Prostate gland (tissue), 2 donors: ENCODE data around the gene ONECUT3. TPM values are rescaled to one million over a fixed set of nuclear protein-coding genes. Genes with fewer than 3 reads are reported as not detected.

Experiments used
- DNase-seq: peaks from one replicate; pipeline ENCODE4 v3.0.0-alpha.2; 2019; ENCODE audit warnings: low spot score
- H3K27ac ChIP-seq, 2 donors: fragments of 200-600 bp; sonication (generic); 2 replicates each; pipeline ENCODE4 v1.5.1; 2017 to 2019
- H3K27me3 ChIP-seq: fragments of 200-600 bp; sonication (generic); replicated peaks from 2 replicates; pipeline ENCODE4 v1.5.1; 2019; ENCODE audit not compliant: insufficient read depth
- H3K36me3 ChIP-seq, 2 donors: fragments of 200-600 bp; sonication (generic); 1 replicate in 1 of 2; 2 replicates in 1 of 2; pipeline versions ENCODE4 v1.5.1 to v1.8.1; 2017 to 2019
- H3K4me1 ChIP-seq: fragments of 200-600 bp; sonication (generic); replicated peaks from 2 replicates; pipeline ENCODE4 v1.5.1; 2019
- H3K4me3 ChIP-seq, 2 donors: fragments of 200-600 bp; sonication (generic); 2 replicates each; pipeline ENCODE4 v1.5.1; 2017 to 2019
- H3K9me3 ChIP-seq: fragments of 200-600 bp; sonication (generic); 2 replicates; pipeline ENCODE4 v1.5.1; 2017
- CTCF ChIP-seq, 4 experiments: fragments of 200-600 bp in 2 of 4; fragments of 450-650 bp in 2 of 4; sonication (generic) in 2 of 4; IDR thresholded peaks; 1 replicate in 3 of 4; 2 replicates in 1 of 4; pipeline ENCODE4 v1.5.1; 2016 to 2019; ENCODE audit warnings: antibody characterized with exemption in 4 of 4, mild to moderate bottlenecking in 2 of 4, moderate library complexity in 2 of 4
- POLR2A ChIP-seq: fragments of 450-650 bp; IDR thresholded peaks from one replicate; pipeline ENCODE4 v1.6.1; 2016; ENCODE audit warnings: antibody characterized with exemption, mild to moderate bottlenecking
- POLR2AphosphoS5 ChIP-seq: sonication (generic); formaldehyde crosslinking; IDR thresholded peaks from one replicate; pipeline ENCODE4 v1.6.1; 2017; ENCODE audit warnings: antibody characterized with exemption
- WGBS: methylation state at CpG from one replicate; pipeline ENCODE4 v1.1.5; 2018; 5-methylcytosine and 5-hydroxymethylcytosine counted together
- intact Hi-C: fragments of 100-400 bp; cut with DNase I; formaldehyde crosslinking; loops from one replicate; pipeline ENCODE4 v1.14.2; 2022
- total RNA-seq, 2 donors: library from RNA; depleted of rRNA; stranded (reverse); fragments of >200 nt; gene quantifications; one replicate each; pipeline ENCODE4 v1.1.0, GENCODE V29; 2016

Gene ONECUT3
- total RNA-seq, 2 donors from 2014 or later: not detected

GRCh38 chr19:1782521-1782920, 29.2 kb downstream of the ONECUT3 start:
- H3K27ac ChIP-seq: no peak overlapping the region
- H3K27me3 ChIP-seq: peaks cover 21% of the 10 kb centered on the region
- no peaks in the 10 kb centered on the region for H3K9me3 ChIP-seq
- no peak overlapping the region for H3K4me3 ChIP-seq
- intact Hi-C loops: no loop called here
- TF ChIP-seq CTCF (IDR thresholded peaks at IDR 0.05) (no peak), POLR2A (no peak), POLR2AphosphoS5 (no peak)
- no peak for DNase-seq
- H3K4me1 ChIP-seq: no peaks in the 10 kb centered on the region
- H3K36me3 ChIP-seq: no peaks in the 10 kb centered on the region
- 68% methylated on average over 7 of the region's 7 CpGs for WGBS

DNA sequence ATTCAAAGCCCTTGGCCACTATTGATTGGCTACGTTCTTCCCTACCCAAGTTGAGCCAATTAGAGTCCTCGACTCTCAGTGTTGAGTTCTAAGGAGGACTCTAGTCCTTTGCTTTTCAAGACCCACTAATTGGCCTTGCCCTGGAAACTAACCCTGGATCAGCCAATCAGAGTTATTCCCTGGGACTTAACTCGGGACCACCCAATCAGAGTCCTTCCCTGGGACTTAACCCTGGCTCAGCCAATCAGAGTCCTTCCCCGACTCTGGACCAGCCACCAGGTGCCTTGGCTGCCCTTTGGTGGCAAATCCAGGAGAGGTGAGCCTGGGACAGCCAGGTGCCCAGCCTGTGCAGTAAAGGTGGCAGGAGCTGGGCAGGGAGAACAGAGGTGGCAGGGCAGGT, 30.0 kb downstream of the ONECUT3 start:
- no peaks in the 10 kb centered on the region for H3K9me3 ChIP-seq
- DNase-seq: no peak
- H3K4me3 ChIP-seq: no peak overlapping the region
- H3K27me3 ChIP-seq: peaks cover 21% of the 10 kb centered on the region
- 90% methylated on average over 4 of the region's 4 CpGs for WGBS
- H3K36me3 ChIP-seq: no peaks in the 10 kb centered on the region
- H3K4me1 ChIP-seq: no peaks in the 10 kb centered on the region
- TF ChIP-seq POLR2AphosphoS5 (no peak), CTCF (IDR thresholded peaks at IDR 0.05) (no peak), POLR2A (no peak)
- H3K27ac ChIP-seq: no peak overlapping the region
- intact Hi-C loops: no loop called here

- WGBS: 83% methylated on average over 9 of the region's 9 CpGs
- no peak for DNase-seq
- TF ChIP-seq POLR2AphosphoS5 (no peak), POLR2A (no peak), CTCF (IDR thresholded peaks at IDR 0.05) (no peak)
- intact Hi-C loops: no loop called here
- H3K27me3 ChIP-seq: peaks cover 20% of the 10 kb centered on the region
- no peaks in the 10 kb centered on the region for H3K9me3 ChIP-seq
- no peaks in the 10 kb centered on the region for H3K36me3 ChIP-seq
- H3K4me3 ChIP-seq: no peak overlapping the region
- H3K4me1 ChIP-seq: no peaks in the 10 kb centered on the region
- H3K27ac ChIP-seq: no peak overlapping the region
Measured at GRCh38 chr19:1783874-1784273, 30.6 kb downstream of the ONECUT3 start.

- intact Hi-C loops: no loop called here
- no peak overlapping the region for H3K27ac ChIP-seq
- TF ChIP-seq CTCF (IDR thresholded peaks at IDR 0.05) (no peak), POLR2A (no peak), POLR2AphosphoS5 (no peak)
- no peaks in the 10 kb centered on the region for H3K36me3 ChIP-seq
- 91% methylated on average over 19 of the region's 19 CpGs for WGBS
- no peaks in the 10 kb centered on the region for H3K4me1 ChIP-seq
- peaks cover 12% of the 10 kb centered on the region for H3K27me3 ChIP-seq
- DNase-seq: no peak
- H3K4me3 ChIP-seq: no peak overlapping the region
- H3K9me3 ChIP-seq: no peaks in the 10 kb centered on the region
Measured at GRCh38 chr19:1785310-1785709, 32.0 kb downstream of the ONECUT3 start.

- Histone ChIP-seq H3K4me3 (no peak overlapping the region), H3K9me3 (no peaks in the 10 kb centered on the region), H3K27me3 (peaks cover 9% of the 10 kb centered on the region), H3K4me1 (no peaks in the 10 kb centered on the region), H3K27ac (no peak overlapping the region), H3K36me3 (no peaks in the 10 kb centered on the region)
- TF ChIP-seq POLR2A (no peak), CTCF (IDR thresholded peaks at IDR 0.05) (no peak)
- WGBS: 83% methylated on average over 8 of the region's 8 CpGs
- intact Hi-C loops: no loop called here
- no peak for DNase-seq
Measured at GRCh38 chr19:1786668-1787067, 33.4 kb downstream of the ONECUT3 start.
